Mammary epithelial cell (primary cell): ENCODE results near the gene DNAJC30.

Source experiments
- CTCF ChIP-seq, 2 donors: IDR thresholded peaks in 1 of 2; conservative IDR thresholded peaks in 1 of 2; 2 replicates each; pipeline ENCODE4 v1.5.1; 2011 to 2012; ENCODE audit warnings: inconsistent platforms in 2 of 2, low read length in 2 of 2, mild to moderate bottlenecking in 2 of 2, control low read depth in 1 of 2, low read depth in 1 of 2; ENCODE audit not compliant: insufficient read depth in 1 of 2; ENCODE audit errors: extremely low read depth in 1 of 2
- EZH2 ChIP-seq: IDR thresholded peaks from 2 replicates; pipeline ENCODE4 v1.6.1; 2012; ENCODE audit warnings: low read length, inconsistent platforms, borderline replicate concordance

- TF ChIP-seq EZH2 (no peak), CTCF (conservative IDR thresholded peaks at IDR 0.05 in 1 of 2, IDR thresholded peaks at IDR 0.05 in 1 of 2; ENCODE audit: extremely low read depth in 1 of 2, insufficient read depth in 1 of 2, low read depth in 1 of 2, low read length in 2 of 2) (no peak)
These were observed 13.1 kb upstream of the DNAJC30 start for GRCh38 chr7:73696372-73696771.
